Activated T-helper 1 cell treated with anti-CD3 and anti-CD28 coated beads, Interleukin-12 subunit alpha, Interleukin-12 subunit beta, Interleukin-2, Interleukin-4 antibody, amounts not matched to agents 30 ng/mL and 10 ng/mL and 1 ng/mL, durations not matched to agents 14 hours and 24 hours and 36 hours (primary cell): ENCODE measurements around the gene MYL4. TPM values are rescaled to one million over a fixed set of nuclear protein-coding genes. Genes with fewer than 3 reads are reported as not detected.
"Not testable (repeated sequence)": the region's sequence is repeated elsewhere in the genome, so short reads cannot be mapped to it uniquely, and the experiment has no call there.

Experiments
- DNase-seq: peaks from one replicate; pipeline ENCODE4 v3.0.0; 2021; ENCODE audit warnings: low spot score
- H3K27ac Mint-ChIP-seq: one replicate; pipeline ENCODE4 v1.8.0; 2021; ENCODE audit warnings: mild to moderate bottlenecking, mixed read lengths
- H3K27me3 Mint-ChIP-seq: one replicate; pipeline ENCODE4 v1.8.0; 2022; ENCODE audit warnings: mild to moderate bottlenecking, moderate library complexity, mixed read lengths; ENCODE audit not compliant: insufficient read depth
- H3K36me3 Mint-ChIP-seq: one replicate; pipeline ENCODE4 v1.8.0; 2021; ENCODE audit warnings: low read depth, mixed read lengths
- H3K4me1 Mint-ChIP-seq: one replicate; pipeline ENCODE4 v1.8.0; 2021; ENCODE audit warnings: low read depth, mixed read lengths
- H3K4me3 Mint-ChIP-seq: one replicate; pipeline ENCODE4 v1.8.0; 2021; ENCODE audit warnings: mild to moderate bottlenecking, moderate library complexity, mixed read lengths
- H3K9me3 Mint-ChIP-seq: one replicate; pipeline ENCODE4 v1.8.0; 2021; ENCODE audit warnings: mixed read lengths
- intact Hi-C: fragments of 100-400 bp; cut with micrococcal nuclease; formaldehyde crosslinking; loops from one replicate; pipeline ENCODE4 v1.15.1; 2024
- total RNA-seq: library from RNA; stranded (reverse); gene quantifications from 2 replicates; pipeline ENCODE4 v1.2.3, GENCODE V29; 2022

MYL4 gene
- total RNA-seq, result not detected in 2 replicates

GRCh38 chr17:47208744-47209488 is at the start of gene MYL4:
TSS of gene MYL4 (plus strand) at chr17:47209348. CDS start at chr17:47209423, 75 bp downstream.
- H3K27me3 Mint-ChIP-seq, result peaks cover 9% of the 10 kb centered on the region
- no peak within 1 kb of the TSS for H3K4me3 Mint-ChIP-seq
- no peak within 1 kb of the TSS for H3K27ac Mint-ChIP-seq
- H3K4me1 Mint-ChIP-seq, result peaks cover 34% of the 10 kb centered on the region
- no peaks in the 10 kb centered on the region for H3K36me3 Mint-ChIP-seq
- no peaks in the 10 kb centered on the region for H3K9me3 Mint-ChIP-seq
- intact Hi-C loops, result loop anchor here (5.0 kb wide), 1 partner anchor 47 kb away; no protein-coding TSS in a partner anchor
- DNase-seq, result no peak

- Mint-ChIP-seq H3K27me3 (no peaks in the 10 kb centered on the region), H3K4me1 (peaks cover 26% of the 10 kb centered on the region), H3K27ac (peak overlapping the region; percentile 13), H3K9me3 (no peaks in the 10 kb centered on the region), H3K4me3 (peak overlapping the region; percentile 24), H3K36me3 (peaks cover 23% of the 10 kb centered on the region)
- DNase-seq, result no peak
- intact Hi-C loops, result loop anchor here (5.0 kb wide), 2 partner anchors 45 to 155 kb away; partner anchors contain the start of gene MYL4
Observed at GRCh38 chr17:47162013-47162622, 47.0 kb upstream of the MYL4 start.

- Mint-ChIP-seq H3K4me1 (peaks cover 34% of the 10 kb centered on the region), H3K27ac (no peak overlapping the region), H3K4me3 (no peak overlapping the region), H3K36me3 (peaks cover 35% of the 10 kb centered on the region), H3K9me3 (no peaks in the 10 kb centered on the region), H3K27me3 (no peaks in the 10 kb centered on the region)
- intact Hi-C loops, result loop anchor here (5.0 kb wide), 2 partner anchors 43 to 153 kb away; partner anchors contain the start of gene MYL4
- no peak for DNase-seq
Observed at GRCh38 chr17:47164263-47164662, 44.9 kb upstream of the MYL4 start.

GRCh38 chr17:47165137-47165536 is 44.0 kb upstream of the MYL4 start:
- Mint-ChIP-seq H3K27ac (no peak overlapping the region), H3K9me3 (no peaks in the 10 kb centered on the region), H3K36me3 (peaks cover 34% of the 10 kb centered on the region), H3K4me3 (no peak overlapping the region), H3K27me3 (no peaks in the 10 kb centered on the region), H3K4me1 (peaks cover 38% of the 10 kb centered on the region)
- intact Hi-C loops, result no loop called here
- DNase-seq, result no peak

- intact Hi-C loops, H3K9me3 Mint-ChIP-seq, H3K27me3 Mint-ChIP-seq, H3K27ac Mint-ChIP-seq, DNase-seq, H3K4me3 Mint-ChIP-seq: not testable (repeated sequence)
- Mint-ChIP-seq H3K36me3 (peaks cover 33% of the 10 kb centered on the region), H3K4me1 (peaks cover 38% of the 10 kb centered on the region)
Observed at GRCh38 chr17:47166854-47167253, 42.3 kb upstream of the MYL4 start.

GRCh38 chr17:47168896-47169295 is 40.3 kb upstream of the MYL4 start:
- peaks cover 27% of the 10 kb centered on the region for H3K36me3 Mint-ChIP-seq
- H3K27me3 Mint-ChIP-seq, DNase-seq, H3K4me3 Mint-ChIP-seq, H3K9me3 Mint-ChIP-seq, H3K27ac Mint-ChIP-seq, intact Hi-C loops: not testable (repeated sequence)
- peaks cover 32% of the 10 kb centered on the region for H3K4me1 Mint-ChIP-seq

GRCh38 chr17:47170710-47171109 is 38.4 kb upstream of the MYL4 start:
- Mint-ChIP-seq H3K9me3 (no peaks in the 10 kb centered on the region), H3K27me3 (no peaks in the 10 kb centered on the region), H3K4me3 (no peak overlapping the region), H3K4me1 (peaks cover 30% of the 10 kb centered on the region), H3K36me3 (peaks cover 34% of the 10 kb centered on the region), H3K27ac (no peak overlapping the region)
- DNase-seq, result no peak
- intact Hi-C loops, result no loop called here

- Mint-ChIP-seq H3K4me1 (peaks cover 31% of the 10 kb centered on the region), H3K4me3 (no peak overlapping the region), H3K9me3 (no peaks in the 10 kb centered on the region), H3K27me3 (no peaks in the 10 kb centered on the region), H3K36me3 (peaks cover 28% of the 10 kb centered on the region), H3K27ac (peak overlapping the region; percentile 19)
- intact Hi-C loops, result no loop called here
- DNase-seq, result no peak
Observed at GRCh38 chr17:47172696-47173565, 36.2 kb upstream of the MYL4 start.

GRCh38 chr17:47174823-47175222 is 34.3 kb upstream of the MYL4 start:
- DNase-seq, H3K27me3 Mint-ChIP-seq: not testable (repeated sequence)

GRCh38 chr17:47176389-47176826 is 32.7 kb upstream of the MYL4 start:
- Mint-ChIP-seq H3K36me3 (peaks cover 25% of the 10 kb centered on the region), H3K4me3 (no peak overlapping the region), H3K27me3 (no peaks in the 10 kb centered on the region), H3K9me3 (no peaks in the 10 kb centered on the region), H3K27ac (no peak overlapping the region), H3K4me1 (peaks cover 30% of the 10 kb centered on the region)
- intact Hi-C loops, result no loop called here
- DNase-seq, result no peak

More at GRCh38 chr17:47174823-47175222, 34.3 kb upstream of the MYL4 start:
- H3K27ac Mint-ChIP-seq, intact Hi-C loops, H3K4me3 Mint-ChIP-seq, H3K9me3 Mint-ChIP-seq: not testable (repeated sequence)
- H3K36me3 Mint-ChIP-seq, result peaks cover 26% of the 10 kb centered on the region
- H3K4me1 Mint-ChIP-seq, result peaks cover 28% of the 10 kb centered on the region

- Mint-ChIP-seq H3K4me1 (peaks cover 37% of the 10 kb centered on the region), H3K4me3 (no peak overlapping the region), H3K36me3 (peaks cover 28% of the 10 kb centered on the region), H3K27me3 (no peaks in the 10 kb centered on the region), H3K9me3 (no peaks in the 10 kb centered on the region), H3K27ac (no peak overlapping the region)
- DNase-seq, result no peak
- intact Hi-C loops, result no loop called here
Observed at GRCh38 chr17:47177261-47177660, 31.9 kb upstream of the MYL4 start.

- intact Hi-C loops, result no loop called here
- H3K27me3 Mint-ChIP-seq, result no peaks in the 10 kb centered on the region
Observed at GRCh38 chr17:47179141-47179540, 30.0 kb upstream of the MYL4 start.

More at GRCh38 chr17:47179141-47179540, 30.0 kb upstream of the MYL4 start:
- Mint-ChIP-seq H3K27ac (no peak overlapping the region), H3K4me1 (peaks cover 41% of the 10 kb centered on the region), H3K4me3 (no peak overlapping the region), H3K9me3 (no peaks in the 10 kb centered on the region), H3K36me3 (peaks cover 31% of the 10 kb centered on the region)
- no peak for DNase-seq
